ENCODE data around the gene MSANTD1.

MSANTD1 gene

DNA sequence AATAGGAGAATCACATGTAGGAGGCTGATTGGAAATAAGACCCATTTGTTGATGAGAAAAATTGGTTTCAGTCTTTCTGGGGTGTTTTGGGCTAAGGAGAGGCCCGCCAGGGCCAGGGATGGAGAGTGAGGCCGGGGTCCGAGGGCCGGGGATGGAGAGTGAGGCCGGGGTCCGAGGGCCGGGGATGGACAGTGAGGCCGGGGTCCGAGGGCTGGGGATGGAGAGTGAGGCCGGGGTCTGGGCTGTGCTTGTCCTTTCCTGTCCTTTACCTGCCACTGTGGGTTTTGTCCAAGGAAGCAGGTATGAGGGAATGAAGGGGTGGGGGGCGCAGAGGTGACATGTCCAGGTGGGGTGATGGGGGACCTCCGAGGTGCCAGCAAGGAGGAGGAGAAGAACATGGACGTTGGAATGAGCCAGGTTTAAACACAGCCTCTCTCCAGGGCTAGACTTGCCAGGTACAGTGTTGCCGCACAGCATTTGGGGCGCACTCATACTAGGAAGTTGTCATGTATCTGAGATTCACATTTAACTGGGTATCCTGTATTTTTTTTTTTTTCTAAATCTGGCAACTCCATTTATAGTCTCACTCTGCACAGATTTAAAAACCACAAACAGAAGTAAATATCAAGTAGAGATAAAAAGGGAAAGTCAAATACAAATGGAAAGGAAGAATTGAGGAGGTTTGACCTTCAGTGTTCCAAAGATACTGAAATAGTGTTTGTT, 52.7 kb downstream of the MSANTD1 start:
- TF ChIP-seq ZC3H10 (CRISPR knock-in tag; IDR thresholded peaks at IDR 0.05) = no peak
- TF ChIP-seq, protein P1, sequence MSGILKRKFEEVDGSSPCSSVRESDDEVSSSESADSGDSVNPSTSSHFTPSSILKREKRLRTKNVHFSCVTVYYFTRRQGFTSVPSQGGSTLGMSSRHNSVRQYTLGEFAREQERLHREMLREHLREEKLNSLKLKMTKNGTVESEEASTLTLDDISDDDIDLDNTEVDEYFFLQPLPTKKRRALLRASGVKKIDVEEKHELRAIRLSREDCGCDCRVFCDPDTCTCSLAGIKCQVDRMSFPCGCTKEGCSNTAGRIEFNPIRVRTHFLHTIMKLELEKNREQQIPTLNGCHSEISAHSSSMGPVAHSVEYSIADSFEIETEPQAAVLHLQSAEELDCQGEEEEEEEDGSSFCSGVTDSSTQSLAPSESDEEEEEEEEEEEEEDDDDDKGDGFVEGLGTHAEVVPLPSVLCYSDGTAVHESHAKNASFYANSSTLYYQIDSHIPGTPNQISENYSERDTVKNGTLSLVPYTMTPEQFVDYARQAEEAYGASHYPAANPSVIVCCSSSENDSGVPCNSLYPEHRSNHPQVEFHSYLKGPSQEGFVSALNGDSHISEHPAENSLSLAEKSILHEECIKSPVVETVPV (CRISPR knock-in tag; IDR thresholded peaks at IDR 0.05) = no peak
- no peak for TF ChIP-seq GLIS3 (CRISPR knock-in tag; IDR thresholded peaks at IDR 0.05)
- TF ChIP-seq SNAI2 (CRISPR knock-in tag; IDR thresholded peaks at IDR 0.05) = no peak
- TF ChIP-seq ISL1 (CRISPR knock-in tag; IDR thresholded peaks at IDR 0.05) = no peak

DNA sequence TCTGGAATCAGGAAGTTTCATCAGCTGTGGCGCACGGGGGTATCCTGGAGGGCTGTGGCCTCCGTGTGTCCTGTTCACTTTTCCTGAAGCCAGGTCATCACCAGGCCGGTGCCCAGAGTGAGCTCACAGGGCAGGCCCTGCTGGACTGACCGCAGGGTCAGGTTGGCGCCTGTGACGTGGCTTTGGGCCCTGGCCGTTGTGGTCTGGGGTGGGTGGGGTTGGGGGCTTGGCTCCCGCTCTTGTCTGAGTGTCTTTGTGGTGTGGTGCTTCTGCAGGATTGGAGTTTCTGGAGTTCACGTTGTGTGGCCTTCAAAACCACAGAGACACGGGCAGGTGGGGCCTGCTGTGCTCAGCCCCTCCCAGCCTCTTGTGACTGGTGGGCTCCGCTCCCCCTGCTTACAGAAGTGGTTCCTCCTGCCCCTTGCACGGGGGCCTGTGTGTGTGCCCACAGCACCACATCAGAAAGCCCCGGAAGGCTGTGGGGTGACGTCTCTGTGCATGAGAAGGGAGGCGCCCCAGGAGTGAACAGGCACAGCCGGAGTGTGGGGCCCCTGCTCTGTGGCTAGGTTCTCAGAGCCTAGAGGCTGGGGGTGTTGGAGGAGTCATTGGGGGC, 53.3 kb downstream of the MSANTD1 start:
- no peak for ATAC-seq
- TF ChIP-seq TOX (CRISPR knock-in tag; IDR thresholded peaks at IDR 0.05; ENCODE audit: borderline replicate concordance) (no peak), TCF4 (CRISPR knock-in tag; IDR thresholded peaks at IDR 0.05; ENCODE audit: borderline replicate concordance) (no peak), ZNF8 (CRISPR knock-in tag; IDR thresholded peaks at IDR 0.05) (no peak)

More for the DNA sequence above, 52.7 kb downstream of the MSANTD1 start:
- ATAC-seq = no peak

DNA sequence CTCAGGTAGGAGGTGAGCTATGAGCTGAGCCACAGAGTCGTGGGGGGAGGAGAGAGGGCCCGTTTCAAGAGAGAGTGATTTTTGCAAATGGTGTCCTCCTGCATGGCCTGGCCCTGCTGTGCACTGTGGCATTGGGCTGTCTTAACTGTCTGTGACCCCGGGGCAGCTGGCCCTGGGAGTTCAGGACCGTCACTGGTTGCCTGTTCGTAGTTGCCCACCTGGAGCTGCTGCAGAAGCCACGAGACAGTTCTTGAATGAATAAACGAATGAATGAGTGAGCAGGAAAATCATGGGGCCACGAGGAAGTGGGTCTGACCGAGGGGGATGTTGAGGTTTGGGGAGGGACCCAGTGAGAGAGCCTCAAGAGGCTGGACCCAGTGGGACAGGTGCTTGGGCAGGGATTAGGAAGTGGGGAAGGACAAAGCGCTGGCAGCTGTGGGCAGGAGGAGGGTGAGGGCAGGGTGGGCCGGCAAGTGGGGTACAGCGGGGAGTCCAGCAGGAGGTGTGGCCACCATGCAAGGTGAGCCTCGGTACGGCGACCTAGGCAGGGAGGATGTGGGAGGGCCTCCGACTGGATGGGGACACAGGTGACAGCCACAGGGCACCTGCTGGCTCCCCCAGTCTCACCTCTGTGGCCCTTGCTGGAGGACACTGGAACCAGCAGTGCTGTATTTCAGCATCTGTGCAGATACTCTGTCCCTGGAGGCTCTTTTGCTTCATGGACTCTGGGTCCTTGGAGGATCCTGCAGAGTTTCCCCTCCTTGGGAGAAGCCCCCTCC, 54.0 kb downstream of the MSANTD1 start:
- no peak for ATAC-seq
- TF ChIP-seq PPARA (CRISPR knock-in tag; IDR thresholded peaks at IDR 0.05; ENCODE audit: borderline replicate concordance) (no peak), SNAI2 (CRISPR knock-in tag; IDR thresholded peaks at IDR 0.05) (no peak), OSR1 (CRISPR knock-in tag; IDR thresholded peaks at IDR 0.05) (no peak), ISL1 (CRISPR knock-in tag; IDR thresholded peaks at IDR 0.05) (no peak), RARB (CRISPR knock-in tag; IDR thresholded peaks at IDR 0.05) (no peak), ZFP30 (CRISPR knock-in tag; IDR thresholded peaks at IDR 0.05) (no peak), ZC3H10 (CRISPR knock-in tag; IDR thresholded peaks at IDR 0.05) (no peak), ZNF70 (CRISPR knock-in tag; IDR thresholded peaks at IDR 0.05) (no peak), ESRRG (CRISPR knock-in tag; IDR thresholded peaks at IDR 0.05) (no peak), ZFP3 (CRISPR knock-in tag; IDR thresholded peaks at IDR 0.05) (no peak), ZNF8 (CRISPR knock-in tag; IDR thresholded peaks at IDR 0.05) (no peak), GLIS3 (CRISPR knock-in tag; IDR thresholded peaks at IDR 0.05) (no peak), TCF4 (CRISPR knock-in tag; IDR thresholded peaks at IDR 0.05; ENCODE audit: borderline replicate concordance) (no peak), BACH2 (CRISPR knock-in tag; IDR thresholded peaks at IDR 0.05; ENCODE audit: borderline replicate concordance) (no peak)
- TF ChIP-seq, protein P2, sequence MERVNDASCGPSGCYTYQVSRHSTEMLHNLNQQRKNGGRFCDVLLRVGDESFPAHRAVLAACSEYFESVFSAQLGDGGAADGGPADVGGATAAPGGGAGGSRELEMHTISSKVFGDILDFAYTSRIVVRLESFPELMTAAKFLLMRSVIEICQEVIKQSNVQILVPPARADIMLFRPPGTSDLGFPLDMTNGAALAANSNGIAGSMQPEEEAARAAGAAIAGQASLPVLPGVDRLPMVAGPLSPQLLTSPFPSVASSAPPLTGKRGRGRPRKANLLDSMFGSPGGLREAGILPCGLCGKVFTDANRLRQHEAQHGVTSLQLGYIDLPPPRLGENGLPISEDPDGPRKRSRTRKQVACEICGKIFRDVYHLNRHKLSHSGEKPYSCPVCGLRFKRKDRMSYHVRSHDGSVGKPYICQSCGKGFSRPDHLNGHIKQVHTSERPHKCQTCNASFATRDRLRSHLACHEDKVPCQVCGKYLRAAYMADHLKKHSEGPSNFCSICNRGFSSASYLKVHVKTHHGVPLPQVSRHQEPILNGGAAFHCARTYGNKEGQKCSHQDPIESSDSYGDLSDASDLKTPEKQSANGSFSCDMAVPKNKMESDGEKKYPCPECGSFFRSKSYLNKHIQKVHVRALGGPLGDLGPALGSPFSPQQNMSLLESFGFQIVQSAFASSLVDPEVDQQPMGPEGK (CRISPR knock-in tag; IDR thresholded peaks at IDR 0.05; ENCODE audit: borderline replicate concordance) = no peak
- TF ChIP-seq, protein P3, sequence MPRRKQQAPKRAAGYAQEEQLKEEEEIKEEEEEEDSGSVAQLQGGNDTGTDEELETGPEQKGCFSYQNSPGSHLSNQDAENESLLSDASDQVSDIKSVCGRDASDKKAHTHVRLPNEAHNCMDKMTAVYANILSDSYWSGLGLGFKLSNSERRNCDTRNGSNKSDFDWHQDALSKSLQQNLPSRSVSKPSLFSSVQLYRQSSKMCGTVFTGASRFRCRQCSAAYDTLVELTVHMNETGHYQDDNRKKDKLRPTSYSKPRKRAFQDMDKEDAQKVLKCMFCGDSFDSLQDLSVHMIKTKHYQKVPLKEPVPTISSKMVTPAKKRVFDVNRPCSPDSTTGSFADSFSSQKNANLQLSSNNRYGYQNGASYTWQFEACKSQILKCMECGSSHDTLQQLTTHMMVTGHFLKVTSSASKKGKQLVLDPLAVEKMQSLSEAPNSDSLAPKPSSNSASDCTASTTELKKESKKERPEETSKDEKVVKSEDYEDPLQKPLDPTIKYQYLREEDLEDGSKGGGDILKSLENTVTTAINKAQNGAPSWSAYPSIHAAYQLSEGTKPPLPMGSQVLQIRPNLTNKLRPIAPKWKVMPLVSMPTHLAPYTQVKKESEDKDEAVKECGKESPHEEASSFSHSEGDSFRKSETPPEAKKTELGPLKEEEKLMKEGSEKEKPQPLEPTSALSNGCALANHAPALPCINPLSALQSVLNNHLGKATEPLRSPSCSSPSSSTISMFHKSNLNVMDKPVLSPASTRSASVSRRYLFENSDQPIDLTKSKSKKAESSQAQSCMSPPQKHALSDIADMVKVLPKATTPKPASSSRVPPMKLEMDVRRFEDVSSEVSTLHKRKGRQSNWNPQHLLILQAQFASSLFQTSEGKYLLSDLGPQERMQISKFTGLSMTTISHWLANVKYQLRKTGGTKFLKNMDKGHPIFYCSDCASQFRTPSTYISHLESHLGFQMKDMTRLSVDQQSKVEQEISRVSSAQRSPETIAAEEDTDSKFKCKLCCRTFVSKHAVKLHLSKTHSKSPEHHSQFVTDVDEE (CRISPR knock-in tag; IDR thresholded peaks at IDR 0.05) = no peak
- TF ChIP-seq, protein P4, sequence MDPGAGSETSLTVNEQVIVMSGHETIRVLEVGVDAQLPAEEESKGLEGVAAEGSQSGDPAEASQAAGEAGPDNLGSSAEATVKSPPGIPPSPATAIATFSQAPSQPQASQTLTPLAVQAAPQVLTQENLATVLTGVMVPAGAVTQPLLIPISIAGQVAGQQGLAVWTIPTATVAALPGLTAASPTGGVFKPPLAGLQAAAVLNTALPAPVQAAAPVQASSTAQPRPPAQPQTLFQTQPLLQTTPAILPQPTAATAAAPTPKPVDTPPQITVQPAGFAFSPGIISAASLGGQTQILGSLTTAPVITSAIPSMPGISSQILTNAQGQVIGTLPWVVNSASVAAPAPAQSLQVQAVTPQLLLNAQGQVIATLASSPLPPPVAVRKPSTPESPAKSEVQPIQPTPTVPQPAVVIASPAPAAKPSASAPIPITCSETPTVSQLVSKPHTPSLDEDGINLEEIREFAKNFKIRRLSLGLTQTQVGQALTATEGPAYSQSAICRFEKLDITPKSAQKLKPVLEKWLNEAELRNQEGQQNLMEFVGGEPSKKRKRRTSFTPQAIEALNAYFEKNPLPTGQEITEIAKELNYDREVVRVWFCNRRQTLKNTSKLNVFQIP (CRISPR knock-in tag; IDR thresholded peaks at IDR 0.05; ENCODE audit: borderline replicate concordance, low read depth) = no peak

DNA sequence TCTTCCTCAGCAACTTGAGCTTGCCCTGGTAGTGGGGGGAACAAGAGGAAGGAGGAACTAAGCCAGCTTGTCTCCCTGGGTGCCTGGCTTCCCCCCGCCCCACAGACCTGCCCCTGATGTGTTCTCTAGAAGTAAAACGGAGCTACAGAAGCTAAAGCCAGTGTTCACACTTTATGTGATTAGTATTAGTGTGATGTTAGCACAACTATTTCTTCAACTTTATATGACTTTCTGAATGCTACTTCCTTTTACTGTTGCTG, 54.5 kb downstream of the MSANTD1 start:
- no peak for ATAC-seq
- TF ChIP-seq RARB (CRISPR knock-in tag; IDR thresholded peaks at IDR 0.05) (no peak), OSR1 (CRISPR knock-in tag; IDR thresholded peaks at IDR 0.05) (no peak), PPARA (CRISPR knock-in tag; IDR thresholded peaks at IDR 0.05; ENCODE audit: borderline replicate concordance) (no peak), SNAI2 (CRISPR knock-in tag; IDR thresholded peaks at IDR 0.05) (no peak), ISL1 (CRISPR knock-in tag; IDR thresholded peaks at IDR 0.05) (no peak), ZNF8 (CRISPR knock-in tag; IDR thresholded peaks at IDR 0.05) (no peak), ZFP30 (CRISPR knock-in tag; IDR thresholded peaks at IDR 0.05) (no peak), ZNF70 (CRISPR knock-in tag; IDR thresholded peaks at IDR 0.05) (no peak), ESRRG (CRISPR knock-in tag; IDR thresholded peaks at IDR 0.05) (no peak), TOX (CRISPR knock-in tag; IDR thresholded peaks at IDR 0.05; ENCODE audit: borderline replicate concordance) (no peak)
- TF ChIP-seq, protein P3 (CRISPR knock-in tag; IDR thresholded peaks at IDR 0.05) = no peak
- TF ChIP-seq, protein P5, sequence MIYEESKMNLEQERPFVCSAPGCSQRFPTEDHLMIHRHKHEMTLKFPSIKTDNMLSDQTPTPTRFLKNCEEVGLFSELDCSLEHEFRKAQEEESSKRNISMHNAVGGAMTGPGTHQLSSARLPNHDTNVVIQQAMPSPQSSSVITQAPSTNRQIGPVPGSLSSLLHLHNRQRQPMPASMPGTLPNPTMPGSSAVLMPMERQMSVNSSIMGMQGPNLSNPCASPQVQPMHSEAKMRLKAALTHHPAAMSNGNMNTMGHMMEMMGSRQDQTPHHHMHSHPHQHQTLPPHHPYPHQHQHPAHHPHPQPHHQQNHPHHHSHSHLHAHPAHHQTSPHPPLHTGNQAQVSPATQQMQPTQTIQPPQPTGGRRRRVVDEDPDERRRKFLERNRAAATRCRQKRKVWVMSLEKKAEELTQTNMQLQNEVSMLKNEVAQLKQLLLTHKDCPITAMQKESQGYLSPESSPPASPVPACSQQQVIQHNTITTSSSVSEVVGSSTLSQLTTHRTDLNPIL (CRISPR knock-in tag; IDR thresholded peaks at IDR 0.05; ENCODE audit: low read depth) = no peak

Data from SK-N-SH treated with all-trans-retinoic acid at 6 μM for 48 hours (cell line).